Eye (tissue), 1 donor: ENCODE measurements around the gene JAG1.

Source experiments
- DNase-seq: peaks from one replicate; pipeline ENCODE4 v3.0.0-alpha.2; 2015

The JAG1 gene

GRCh38 chr20:10667560-10668167 lies 6.1 kb downstream of the JAG1 start:
- DNase-seq: no peak

GRCh38 chr20:10667077-10667401 lies 6.8 kb downstream of the JAG1 start:
- no peak for DNase-seq

DNA sequence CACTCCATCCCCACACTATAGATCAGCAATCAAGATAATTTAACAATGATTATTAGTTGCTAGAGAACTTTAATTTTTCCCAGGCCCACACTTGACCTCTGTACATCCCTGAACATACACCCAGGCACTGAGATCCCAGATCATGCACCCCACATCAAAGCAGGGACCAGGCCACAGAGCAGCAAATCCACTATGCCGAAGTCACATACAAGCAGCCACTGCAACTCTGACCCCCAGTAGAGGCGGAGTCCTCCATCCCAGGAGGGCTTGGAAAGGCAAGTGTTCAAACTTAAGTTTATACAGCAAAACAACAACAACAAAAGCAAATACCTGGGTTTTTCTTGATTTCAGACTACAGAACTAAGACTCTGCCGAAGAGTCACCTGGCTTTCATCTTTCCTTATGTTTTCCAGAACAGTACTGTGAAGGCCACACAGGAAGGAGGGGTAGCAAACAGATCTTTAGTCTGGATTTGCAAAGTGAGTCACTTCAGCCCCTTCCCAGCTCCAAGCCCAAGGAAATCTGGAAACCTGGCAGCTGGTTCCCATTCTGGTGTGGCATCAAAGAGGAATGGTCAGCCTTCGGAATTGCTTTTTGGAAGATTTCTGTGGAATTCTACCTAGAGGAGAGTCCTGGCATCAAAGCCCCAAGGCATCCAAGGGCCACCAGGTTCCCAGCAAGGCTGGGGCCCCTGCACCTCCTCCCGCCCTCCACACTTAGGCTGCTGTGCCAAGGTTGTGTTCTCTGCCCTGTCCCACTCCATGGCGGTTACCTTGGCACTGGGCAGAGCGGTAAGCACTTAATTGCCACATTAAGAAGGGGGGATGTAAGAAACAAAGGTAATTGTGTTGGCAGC lies 7.3 kb downstream of the JAG1 start:
- DNase-seq: no peak

- DNase-seq: no peak
Observed at GRCh38 chr20:10665791-10666190, 8.0 kb downstream of the JAG1 start.

- DNase-seq: no peak
Observed at GRCh38 chr20:10665027-10665561, 8.7 kb downstream of the JAG1 start.

- no peak for DNase-seq
Observed at GRCh38 chr20:10663756-10664155, 10.0 kb downstream of the JAG1 start.

- no peak for DNase-seq
Observed at GRCh38 chr20:10662661-10663458, 10.9 kb downstream of the JAG1 start.

- no peak for DNase-seq
Observed at GRCh38 chr20:10662151-10662550, 11.6 kb downstream of the JAG1 start.

DNA sequence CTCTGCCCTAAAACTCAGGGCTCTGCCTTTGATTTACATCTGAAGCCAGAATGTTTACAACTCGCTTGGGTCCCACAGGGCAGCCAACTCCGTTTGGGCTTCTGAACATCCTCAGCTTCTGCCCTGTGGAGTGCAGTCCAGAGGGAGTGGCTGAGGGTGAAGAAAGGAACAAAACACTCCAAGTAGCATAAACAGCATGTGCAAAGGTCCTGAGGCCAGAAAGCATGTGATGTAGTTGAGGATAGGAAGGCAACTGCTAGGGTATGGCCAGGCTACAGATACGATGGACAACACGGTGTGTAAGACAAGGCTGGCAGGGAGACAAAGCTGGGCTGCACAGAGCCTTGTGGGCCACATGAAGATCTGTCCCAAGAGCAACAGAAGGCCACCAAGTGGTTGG lies 12.5 kb downstream of the JAG1 start:
- no peak for DNase-seq

- DNase-seq: no peak
Observed at GRCh38 chr20:10660661-10661060, 13.1 kb downstream of the JAG1 start.

DNA sequence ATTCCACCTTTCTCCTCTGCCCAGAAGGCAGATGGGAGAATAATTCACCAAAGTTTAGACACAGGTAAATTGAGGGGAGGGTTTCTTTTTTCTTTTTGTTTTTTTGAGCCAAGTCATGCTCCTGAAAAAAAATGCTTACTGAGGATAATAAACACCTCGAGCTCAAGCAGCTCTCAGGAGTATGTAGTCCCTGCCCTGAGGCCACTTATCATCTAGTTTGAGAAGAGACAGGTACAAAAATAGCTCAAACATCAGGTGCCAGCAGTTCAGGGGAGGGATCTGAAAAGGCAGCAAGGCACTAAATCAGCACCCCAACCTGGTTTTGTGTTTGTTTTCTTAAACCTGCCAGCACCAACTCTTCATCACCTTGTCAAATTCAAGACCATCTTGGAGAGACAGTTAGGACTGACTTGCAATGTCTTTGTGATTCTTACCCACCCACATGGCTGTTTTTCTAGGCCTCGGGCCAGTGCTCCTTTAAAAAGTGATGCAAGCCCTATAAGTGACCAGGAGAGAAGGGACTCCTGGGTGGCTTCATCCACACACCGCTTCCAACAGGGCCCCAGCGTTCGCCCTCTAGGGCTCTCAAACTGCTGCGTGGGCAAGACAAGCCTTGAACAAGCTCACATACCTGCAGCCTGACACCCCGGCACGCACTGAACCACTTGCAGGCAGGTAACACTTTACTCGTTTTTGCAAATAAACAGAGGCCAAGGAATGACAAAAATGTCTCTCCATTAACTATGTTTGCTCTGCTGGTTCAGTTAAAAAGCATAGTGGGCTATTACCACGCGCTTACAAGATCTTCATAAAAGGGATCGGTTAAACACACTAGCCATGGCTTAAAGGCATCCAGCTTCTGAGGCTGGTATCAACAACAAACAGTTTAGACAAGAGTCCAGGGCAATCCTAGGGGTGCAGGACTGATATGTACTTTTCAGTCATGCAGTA lies 13.9 kb downstream of the JAG1 start:
- DNase-seq: no peak

- no peak for DNase-seq
Observed at GRCh38 chr20:10658876-10659632, 14.7 kb downstream of the JAG1 start.

DNA sequence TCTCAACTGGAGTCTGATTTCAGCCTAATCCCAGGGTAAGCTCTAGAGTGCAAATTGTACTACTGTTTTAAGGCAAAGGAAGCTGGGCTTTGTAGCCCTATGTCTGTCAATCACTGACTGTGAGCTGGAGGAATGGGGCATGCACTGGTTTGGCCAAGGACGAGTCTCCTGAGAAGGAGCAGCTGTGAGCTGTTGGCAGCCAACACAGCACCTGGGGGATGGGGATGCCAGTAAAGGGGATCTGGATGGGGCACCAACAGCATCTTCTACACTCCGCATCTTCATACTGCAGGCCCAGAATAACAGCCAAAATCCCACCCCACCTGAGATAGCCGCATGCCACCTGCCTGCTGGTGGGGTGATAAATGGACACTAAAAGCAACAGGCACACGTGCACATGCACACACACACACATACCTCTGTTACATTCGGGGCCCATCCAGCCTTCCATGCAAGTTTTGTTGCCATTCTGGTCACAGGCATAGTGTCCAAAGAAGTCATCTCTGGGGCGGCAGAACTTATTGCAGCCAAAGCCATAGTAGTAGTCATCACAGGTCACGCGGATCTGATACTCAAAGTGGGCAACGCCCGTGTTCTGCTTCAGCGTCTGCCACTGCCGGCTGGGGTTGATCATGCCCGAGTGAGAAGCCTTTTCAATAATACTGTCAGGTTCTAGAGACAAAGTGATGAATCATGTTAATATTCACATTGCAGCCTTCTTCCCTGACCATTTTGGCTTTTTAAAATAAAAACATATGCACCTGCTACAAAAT lies 15.6 kb downstream of the JAG1 start:
- DNase-seq: no peak

DNA sequence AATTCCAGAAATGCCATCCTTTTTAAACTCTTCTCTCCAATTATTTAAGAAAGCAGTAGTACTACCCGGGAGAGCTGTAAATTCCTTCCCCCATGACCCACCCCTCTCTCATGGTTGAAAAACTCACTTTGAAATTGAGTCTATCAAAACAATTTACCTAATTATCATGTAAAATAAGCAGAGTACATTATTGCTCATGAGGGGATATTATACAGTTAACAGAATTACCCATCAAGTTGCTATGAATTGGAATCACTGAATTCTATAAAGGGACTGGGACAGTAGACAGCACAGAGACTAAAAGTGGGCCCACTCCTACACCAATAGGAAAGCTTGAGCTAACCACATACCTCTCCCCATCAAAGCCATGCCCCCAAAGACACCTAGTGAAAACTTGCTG lies 16.3 kb downstream of the JAG1 start:
- no peak for DNase-seq

- peak; percentile 77 for DNase-seq
Observed at GRCh38 chr20:10655720-10656669, 17.8 kb downstream of the JAG1 start.

DNA sequence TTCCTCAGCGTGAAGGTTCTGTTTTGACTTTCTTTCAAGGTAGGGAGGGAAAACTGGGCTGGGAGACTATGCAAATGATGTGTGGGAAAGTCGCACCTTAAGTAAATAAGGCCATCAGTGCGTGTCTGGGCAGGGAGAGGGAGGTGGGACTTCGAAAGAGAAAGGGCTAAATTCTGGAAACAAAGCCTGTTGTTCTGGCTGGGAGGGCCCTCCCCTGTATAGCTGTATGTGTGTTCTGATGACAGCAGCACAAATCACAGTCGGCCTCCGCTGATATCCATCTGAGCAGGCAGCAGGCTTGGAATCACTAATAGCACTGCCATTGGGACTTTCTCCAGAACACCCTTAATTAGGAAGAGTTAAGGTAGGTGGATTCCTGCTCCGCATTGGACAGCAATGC lies 19.2 kb downstream of the JAG1 start:
- DNase-seq: no peak

DNA sequence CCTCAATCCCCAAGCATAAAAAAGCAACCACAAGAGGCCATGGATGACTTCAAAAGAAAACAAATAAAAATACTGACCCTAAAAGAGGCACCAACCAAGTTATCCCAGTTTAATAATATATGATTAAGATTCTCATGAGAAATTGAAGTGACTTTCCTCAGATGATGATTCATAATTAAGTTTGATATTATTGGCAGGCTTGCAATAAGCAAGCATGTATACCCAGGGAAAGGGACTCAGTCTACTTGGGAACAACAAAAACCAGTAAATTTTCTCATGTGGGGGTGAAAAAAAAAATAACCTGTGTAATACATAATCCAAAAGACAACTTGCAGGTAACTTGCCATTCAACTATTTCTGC lies 19.6 kb downstream of the JAG1 start:
- DNase-seq: no peak

DNA sequence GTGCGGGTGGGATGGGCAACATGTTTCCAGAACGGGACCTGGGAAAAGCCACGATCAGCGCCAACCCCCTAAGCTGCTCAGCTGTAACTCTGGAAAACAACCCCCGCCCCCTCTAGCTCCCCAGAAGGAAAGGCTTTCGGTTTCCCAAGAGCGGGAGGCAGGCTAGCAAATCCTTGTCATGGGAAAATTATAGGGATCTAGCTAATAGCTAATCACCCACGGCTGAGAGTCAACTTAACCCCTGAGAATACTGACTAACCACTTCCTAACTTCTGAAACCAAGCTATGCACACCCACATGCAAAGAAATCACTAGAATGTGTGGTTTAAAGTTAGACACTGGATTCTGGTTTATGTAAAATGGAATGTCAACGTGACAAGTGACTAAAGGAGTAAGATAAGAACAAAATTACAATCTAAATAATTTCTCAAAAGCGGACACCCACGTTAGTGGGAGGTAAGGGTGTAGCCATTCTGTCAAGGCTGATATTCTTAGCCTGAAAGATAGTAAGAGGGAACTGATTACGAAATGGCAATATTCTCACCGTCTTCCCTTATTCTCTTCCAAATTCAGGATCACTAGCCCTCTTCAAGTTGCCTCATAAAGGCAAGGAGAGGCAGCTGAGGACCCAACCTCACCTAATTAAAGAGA lies 20.1 kb downstream of the JAG1 start:
- DNase-seq: no peak

- DNase-seq: no peak
Observed at GRCh38 chr20:10652660-10653261, 21.0 kb downstream of the JAG1 start.
